Gastrocnemius medialis (tissue), 4 donors: ENCODE results near the gene RAB17. TPM values are rescaled to one million over a fixed set of nuclear protein-coding genes. Genes with fewer than 3 reads are reported as not detected.

Experiments used
- ATAC-seq, 2 donors: fragments of 150-250 bp; one replicate each; pipeline ENCODE4 v1.9.1; 2016
- DNase-seq, 2 donors: peaks; one replicate each; pipeline ENCODE4 v3.0.0-alpha.2; 2019
- H3K27ac ChIP-seq, 4 donors: fragments of 200-600 bp; sonication (generic); 1 replicate in 1 of 4; 2 replicates in 3 of 4; pipeline ENCODE4 v1.5.1; 2016 to 2018; ENCODE audit warnings: mild to moderate bottlenecking in 2 of 4, moderate library complexity in 1 of 4
- H3K27me3 ChIP-seq, 3 donors: fragments of 200-600 bp; sonication (generic) in 2 of 3; 1 replicate in 1 of 3; 2 replicates in 2 of 3; pipeline versions ENCODE4 v1.5.1 to v1.6.0; 2016 to 2019; ENCODE audit warnings: mild to moderate bottlenecking in 1 of 3, moderate library complexity in 1 of 3
- H3K36me3 ChIP-seq, 2 donors: fragments of 200-600 bp; sonication (generic) in 1 of 2; one replicate each; pipeline ENCODE4 v1.5.1; 2017 to 2018
- H3K4me1 ChIP-seq, 2 donors: fragments of 200-600 bp; sonication (generic) in 1 of 2; one replicate each; pipeline ENCODE4 v1.5.1; 2016 to 2017; ENCODE audit warnings: mild to moderate bottlenecking in 2 of 2
- H3K4me3 ChIP-seq, 4 donors: fragments of 200-600 bp; sonication (generic) in 3 of 4; 1 replicate in 1 of 4; 2 replicates in 3 of 4; pipeline ENCODE4 v1.5.1; 2016 to 2019; ENCODE audit warnings: mild to moderate bottlenecking in 2 of 4
- H3K9me3 ChIP-seq, 3 donors: fragments of 200-600 bp; sonication (generic) in 2 of 3; 1 replicate in 1 of 3; 2 replicates in 2 of 3; pipeline ENCODE4 v1.5.1; 2016 to 2019
- POLR2A ChIP-seq, 2 donors: fragments of 450-650 bp; IDR thresholded peaks; one replicate each; pipeline ENCODE4 v1.6.1; 2017; ENCODE audit warnings: antibody characterized with exemption in 2 of 2, mild to moderate bottlenecking in 2 of 2, moderate library complexity in 2 of 2
- in situ Hi-C, 4 donors: fragments of 200-750 bp; cut with MboI; loops; one replicate each; pipeline versions ENCODE4 v1.15.0 to v1.8.0; 2017; ENCODE audit warnings: low sequenced_read_pairs in 4 of 4
- intact Hi-C: fragments of 100-400 bp; cut with DNase I; formaldehyde crosslinking; loops from one replicate; pipeline ENCODE4 v1.15.1; 2023; ENCODE audit warnings: low total_unique reads
- total RNA-seq, 4 donors: library from RNA; depleted of rRNA; stranded (reverse); fragments of >200 nt; gene quantifications; one replicate each; pipeline versions ENCODE4 v1.1.0 to v1.2.3, GENCODE V29; 2016
- TF ChIP-seq, protein P1 (sequence below), 5 experiments: fragments of 450-650 bp in 3 of 5; fragments of 200-600 bp in 2 of 5; sonication (generic) in 2 of 5; IDR thresholded peaks in 4 of 5; conservative IDR thresholded peaks in 1 of 5; 1 replicate in 4 of 5; 2 replicates in 1 of 5; pipeline ENCODE4 v1.5.1; 2016 to 2019; ENCODE audit warnings: antibody characterized with exemption in 5 of 5, mild to moderate bottlenecking in 3 of 5, moderate library complexity in 3 of 5

Gene RAB17
- total RNA-seq, 4 donors from 2014 or later = 0.42 to 1.3 TPM; not detected in 2

DNA sequence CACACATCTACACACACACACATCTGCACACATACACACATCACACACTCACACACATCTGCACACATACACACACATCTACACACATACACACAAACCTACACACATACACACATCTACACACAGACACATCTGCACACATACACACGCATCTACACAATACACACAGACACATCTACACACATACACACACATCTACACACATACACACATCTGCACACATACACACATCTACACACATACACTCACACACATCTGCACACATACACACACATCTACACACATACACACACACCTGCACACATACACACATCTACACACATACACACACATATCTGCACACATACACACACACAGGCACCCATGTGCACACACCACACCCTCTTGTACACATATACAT lies 24.6 kb downstream of the RAB17 start:
- no peak for ATAC-seq
- intact Hi-C loops = no loop called here
- Histone ChIP-seq H3K9me3 (no peaks in the 10 kb centered on the region), H3K36me3 (no peaks in the 10 kb centered on the region), H3K27ac (no peak overlapping the region), H3K27me3 (peaks cover 0 to 5% (median 4%) of the 10 kb centered on the region in 3 donors), H3K4me3 (no peak overlapping the region), H3K4me1 (no peaks in the 10 kb centered on the region)
- in situ Hi-C loops = no loop called here
- TF ChIP-seq, protein P1, sequence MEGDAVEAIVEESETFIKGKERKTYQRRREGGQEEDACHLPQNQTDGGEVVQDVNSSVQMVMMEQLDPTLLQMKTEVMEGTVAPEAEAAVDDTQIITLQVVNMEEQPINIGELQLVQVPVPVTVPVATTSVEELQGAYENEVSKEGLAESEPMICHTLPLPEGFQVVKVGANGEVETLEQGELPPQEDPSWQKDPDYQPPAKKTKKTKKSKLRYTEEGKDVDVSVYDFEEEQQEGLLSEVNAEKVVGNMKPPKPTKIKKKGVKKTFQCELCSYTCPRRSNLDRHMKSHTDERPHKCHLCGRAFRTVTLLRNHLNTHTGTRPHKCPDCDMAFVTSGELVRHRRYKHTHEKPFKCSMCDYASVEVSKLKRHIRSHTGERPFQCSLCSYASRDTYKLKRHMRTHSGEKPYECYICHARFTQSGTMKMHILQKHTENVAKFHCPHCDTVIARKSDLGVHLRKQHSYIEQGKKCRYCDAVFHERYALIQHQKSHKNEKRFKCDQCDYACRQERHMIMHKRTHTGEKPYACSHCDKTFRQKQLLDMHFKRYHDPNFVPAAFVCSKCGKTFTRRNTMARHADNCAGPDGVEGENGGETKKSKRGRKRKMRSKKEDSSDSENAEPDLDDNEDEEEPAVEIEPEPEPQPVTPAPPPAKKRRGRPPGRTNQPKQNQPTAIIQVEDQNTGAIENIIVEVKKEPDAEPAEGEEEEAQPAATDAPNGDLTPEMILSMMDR (IDR thresholded peaks at IDR 0.05 in 4 of 5, conservative IDR thresholded peaks at IDR 0.05 in 1 of 5) = no peak
- TF ChIP-seq POLR2A (IDR thresholded peaks at IDR 0.05) = no peak
- DNase-seq = no peak

DNA sequence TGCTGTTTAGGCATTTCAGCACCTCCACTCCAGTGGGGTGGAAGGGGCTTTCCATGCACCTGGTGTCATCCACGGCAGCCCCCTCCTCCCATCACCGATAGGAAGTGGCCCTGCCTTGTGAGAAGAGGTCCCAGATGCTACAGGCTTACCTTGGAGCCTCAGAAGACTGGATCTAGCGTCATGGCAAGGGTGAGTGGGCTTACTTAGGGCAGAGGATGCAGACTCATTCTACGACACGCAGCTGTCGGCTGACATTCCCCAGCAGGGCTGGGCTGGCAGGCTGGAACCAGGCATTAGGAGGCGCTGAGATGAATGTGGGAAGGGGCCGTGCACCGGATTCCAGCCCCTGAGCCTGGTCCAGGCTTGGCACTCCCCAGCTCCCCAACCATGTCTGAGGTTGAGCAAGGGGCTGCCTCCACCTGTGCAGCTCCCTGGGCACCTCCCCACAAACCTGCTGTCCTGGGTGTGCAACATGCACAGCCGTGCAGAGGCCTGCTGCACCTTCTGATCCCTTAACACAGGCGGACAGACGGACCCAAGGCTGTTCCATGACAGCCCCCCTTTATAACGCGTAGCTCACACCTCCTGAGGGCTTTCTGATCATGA lies 25.9 kb downstream of the RAB17 start:
- no peaks in the 10 kb centered on the region for H3K36me3 ChIP-seq
- DNase-seq (no peak), ATAC-seq (no peak)
- no peak for TF ChIP-seq POLR2A (IDR thresholded peaks at IDR 0.05)
- TF ChIP-seq, protein P1 (IDR thresholded peaks at IDR 0.05 in 4 of 5, conservative IDR thresholded peaks at IDR 0.05 in 1 of 5) = no peak
- H3K4me1 ChIP-seq = peaks cover 1 to 2% of the 10 kb centered on the region in 2 donors
- in situ Hi-C loops (no loop called here), intact Hi-C loops (no loop called here)
- H3K9me3 ChIP-seq = no peaks in the 10 kb centered on the region
- no peak overlapping the region for H3K27ac ChIP-seq
- H3K27me3 ChIP-seq = peaks cover 0 to 5% (median 4%) of the 10 kb centered on the region in 3 donors
- no peak overlapping the region for H3K4me3 ChIP-seq

DNA sequence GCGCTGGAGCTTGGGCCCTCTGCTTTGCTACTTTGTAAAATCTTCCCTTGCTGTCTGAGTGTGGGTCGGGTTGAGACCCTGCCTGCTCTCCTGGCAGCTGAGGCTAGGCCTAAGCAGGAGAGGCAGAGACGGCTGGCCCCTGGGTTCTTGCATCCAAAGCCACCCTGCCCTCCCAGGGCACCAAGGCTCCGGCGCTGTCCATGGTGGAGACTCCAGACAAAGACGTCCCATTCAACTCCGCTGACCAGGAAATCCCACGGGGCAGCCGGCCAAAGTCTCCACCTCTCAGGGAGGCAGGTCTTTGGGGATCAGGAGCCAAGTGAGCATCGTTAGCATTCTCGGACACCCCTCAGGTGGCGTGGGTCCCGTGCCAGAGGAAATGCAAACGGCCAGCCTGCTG lies 26.7 kb downstream of the RAB17 start:
- in situ Hi-C loops (no loop called here), intact Hi-C loops (no loop called here)
- ATAC-seq = no peak
- no peak for DNase-seq
- Histone ChIP-seq H3K4me3 (no peak overlapping the region), H3K9me3 (no peaks in the 10 kb centered on the region), H3K27me3 (peaks cover 0 to 5% (median 4%) of the 10 kb centered on the region in 3 donors), H3K36me3 (no peaks in the 10 kb centered on the region), H3K27ac (no peak overlapping the region), H3K4me1 (peaks cover 9% of the 10 kb centered on the region in 2 donors)
- TF ChIP-seq, protein P1 (IDR thresholded peaks at IDR 0.05 in 4 of 5, conservative IDR thresholded peaks at IDR 0.05 in 1 of 5) = no peak
- no peak for TF ChIP-seq POLR2A (IDR thresholded peaks at IDR 0.05)

DNA sequence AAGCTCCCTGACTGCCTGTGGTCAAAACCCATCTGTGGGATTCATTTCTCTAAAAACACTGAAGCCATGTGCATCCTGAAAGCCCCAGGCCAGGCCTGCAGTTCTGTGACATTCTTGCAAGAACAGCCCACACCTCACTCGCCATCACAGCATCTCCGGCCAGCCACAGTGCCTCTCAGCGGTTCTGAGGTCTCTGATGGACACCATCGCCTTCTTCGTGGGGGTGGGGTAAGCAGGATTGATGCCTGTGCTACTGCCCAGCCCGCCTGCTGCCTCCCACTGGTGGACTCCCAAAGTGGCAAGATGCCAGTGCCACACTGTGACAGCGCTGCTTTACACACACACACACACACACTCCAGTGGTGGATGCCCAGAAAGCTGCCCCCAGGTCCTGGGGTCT lies 29.3 kb downstream of the RAB17 start:
- H3K36me3 ChIP-seq = no peaks in the 10 kb centered on the region
- no peak overlapping the region for H3K4me3 ChIP-seq
- H3K4me1 ChIP-seq = peaks cover 12 to 14% of the 10 kb centered on the region in 2 donors
- intact Hi-C loops (no loop called here), in situ Hi-C loops (no loop called here)
- no peak for TF ChIP-seq POLR2A (IDR thresholded peaks at IDR 0.05)
- TF ChIP-seq, protein P1 (IDR thresholded peaks at IDR 0.05 in 4 of 5, conservative IDR thresholded peaks at IDR 0.05 in 1 of 5) = no peak
- H3K9me3 ChIP-seq = no peaks in the 10 kb centered on the region
- H3K27ac ChIP-seq = no peak overlapping the region
- peaks cover 0 to 5% (median 4%) of the 10 kb centered on the region in 3 donors for H3K27me3 ChIP-seq
- ATAC-seq (no peak), DNase-seq (no peak)
